Neural progenitor cell (in vitro differentiated cells): Measurements from ENCODE around the gene RBM22. TPM values are rescaled to one million over a fixed set of nuclear protein-coding genes. Genes with fewer than 3 reads are reported as not detected.

Source experiments
- DNase-seq: peaks from one replicate; pipeline ENCODE4 v3.0.0-alpha.2; 2016; ENCODE audit warnings: low spot score
- H2AFZ ChIP-seq: fragments of 200-600 bp; sonication (generic); replicated peaks from 2 replicates; pipeline ENCODE4 v1.6.1; 2016; ENCODE audit warnings: antibody characterized with exemption
- H3F3A ChIP-seq: fragments of 200-600 bp; sonication (generic); 2 replicates; pipeline ENCODE4 v1.6.1; 2016; ENCODE audit warnings: antibody characterized with exemption, low read depth
- H3K27ac ChIP-seq: fragments of 200-600 bp; sonication (generic); 2 replicates; pipeline ENCODE4 v1.5.1; 2016; ENCODE audit warnings: mild to moderate bottlenecking
- H3K27me3 ChIP-seq: fragments of 200-600 bp; sonication (generic); 2 replicates; pipeline ENCODE4 v1.6.1; 2016; ENCODE audit warnings: mild to moderate bottlenecking, moderate library complexity
- H3K36me3 ChIP-seq: fragments of 200-600 bp; sonication (generic); 2 replicates; pipeline ENCODE4 v1.5.1; 2016
- H3K4me1 ChIP-seq: fragments of 200-600 bp; sonication (generic); 2 replicates; pipeline ENCODE4 v1.6.1; 2016; ENCODE audit warnings: mixed run types
- H3K4me2 ChIP-seq: fragments of 200-600 bp; sonication (generic); 2 replicates; pipeline ENCODE4 v1.6.1; 2016
- H3K4me3 ChIP-seq: fragments of 200-600 bp; sonication (generic); 2 replicates; pipeline ENCODE4 v1.5.1; 2016
- H3K79me2 ChIP-seq: fragments of 200-600 bp; sonication (generic); 2 replicates; pipeline ENCODE4 v1.6.1; 2016; ENCODE audit warnings: low read depth
- H3K9ac ChIP-seq: fragments of 200-600 bp; sonication (generic); 2 replicates; pipeline ENCODE4 v1.6.1; 2016
- H3K9me3 ChIP-seq: fragments of 200-600 bp; sonication (generic); 2 replicates; pipeline ENCODE4 v1.5.1; 2016; ENCODE audit warnings: low read depth
- H4K20me1 ChIP-seq: fragments of 200-600 bp; sonication (generic); 2 replicates; pipeline ENCODE4 v1.6.1; 2016; ENCODE audit warnings: low read depth
- H3K27ac Mint-ChIP-seq: 3 replicates; pipeline ENCODE4 v1.8.0; 2021; ENCODE audit warnings: mixed read lengths
- H3K27me3 Mint-ChIP-seq: 2 replicates; pipeline ENCODE4 v1.8.0; 2022; ENCODE audit warnings: low read depth, mild to moderate bottlenecking, inconsistent platforms, moderate library complexity, mixed read lengths; ENCODE audit not compliant: insufficient read depth
- H3K36me3 Mint-ChIP-seq: 3 replicates; pipeline ENCODE4 v1.8.0; 2021; ENCODE audit warnings: mixed read lengths
- H3K4me1 Mint-ChIP-seq: 3 replicates; pipeline ENCODE4 v1.8.0; 2021; ENCODE audit warnings: mixed read lengths
- H3K4me3 Mint-ChIP-seq: 3 replicates; pipeline ENCODE4 v1.8.0; 2021; ENCODE audit warnings: mild to moderate bottlenecking, moderate library complexity, mixed read lengths
- H3K9me3 Mint-ChIP-seq: 3 replicates; pipeline ENCODE4 v1.8.0; 2020; ENCODE audit warnings: mixed read lengths
- EZH2 ChIP-seq: fragments of 200-600 bp; sonication (generic); IDR thresholded peaks from 2 replicates; pipeline ENCODE4 v1.6.1; 2017; ENCODE audit warnings: antibody characterized with exemption, mild to moderate bottlenecking, moderate library complexity
- EZH2phosphoT487 ChIP-seq: fragments of 200-600 bp; sonication (generic); IDR thresholded peaks from 2 replicates; pipeline ENCODE4 v1.6.1; 2017; ENCODE audit warnings: antibody characterized with exemption
- total RNA-seq: library from RNA; depleted of rRNA; stranded (reverse); fragments of >200 nt; gene quantifications from 2 replicates; pipeline ENCODE4 v1.2.3, GENCODE V29; 2015; ENCODE audit warnings: low replicate concordance
- TF ChIP-seq, protein P1 (sequence below): fragments of 200-600 bp; sonication (generic); IDR thresholded peaks from 2 replicates; pipeline ENCODE4 v1.5.1; 2017; ENCODE audit warnings: antibody characterized with exemption, mild to moderate bottlenecking

Gene RBM22
- total RNA-seq, 1 donor from 2014 or later = 52.4 TPM

DNA sequence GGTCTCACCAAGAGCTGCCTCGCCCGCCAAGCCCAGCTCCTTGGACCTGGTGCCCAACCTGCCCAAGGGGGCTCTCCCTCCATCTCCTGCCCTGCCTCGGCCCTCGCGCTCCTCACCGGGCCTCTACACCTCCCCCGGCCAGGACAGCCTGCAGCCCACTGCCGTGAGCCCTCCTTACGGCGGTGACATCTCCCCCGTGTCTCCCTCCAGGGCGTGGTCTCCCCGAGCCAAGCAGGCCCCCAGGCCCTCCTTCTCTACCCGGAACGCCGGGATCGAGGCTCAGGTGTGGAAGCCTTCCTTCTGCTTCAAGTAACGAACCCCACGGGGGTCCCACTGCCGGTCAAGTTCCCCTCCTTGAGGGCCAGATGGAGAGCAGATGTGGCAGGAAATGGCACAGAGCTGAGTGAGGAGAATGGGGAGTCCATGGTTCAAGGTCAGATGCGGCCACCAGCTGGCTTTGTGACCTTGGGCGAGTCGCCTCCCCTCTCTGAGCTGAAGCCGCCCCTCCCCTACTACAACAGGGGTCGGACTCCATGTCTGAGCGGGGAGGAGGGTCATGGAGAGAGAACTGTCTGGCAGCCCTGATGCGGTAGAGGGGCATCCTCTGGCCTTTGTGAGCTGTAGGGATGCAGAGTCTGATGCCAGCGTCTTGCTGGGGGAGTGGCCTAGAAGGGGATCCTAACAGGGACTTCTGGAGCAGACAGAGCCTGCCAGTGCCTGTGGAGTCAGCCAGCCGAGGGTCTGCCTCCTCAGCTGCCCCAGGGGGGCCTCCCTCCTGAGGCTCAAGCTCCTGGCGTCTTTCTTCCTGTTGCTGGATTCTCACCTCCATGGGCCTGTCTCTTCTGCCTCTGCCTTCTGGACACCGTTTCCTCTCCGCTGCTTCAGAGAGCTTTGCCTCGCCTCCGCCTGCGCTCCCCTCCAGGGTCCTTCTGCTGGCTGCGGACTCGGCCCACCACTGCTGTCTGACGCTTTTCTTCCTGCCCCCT, 50.5 kb downstream of the RBM22 start:
- peak overlapping the region; percentile 43 for H3K4me3 Mint-ChIP-seq
- no peak for TF ChIP-seq EZH2
- TF ChIP-seq, protein P1, sequence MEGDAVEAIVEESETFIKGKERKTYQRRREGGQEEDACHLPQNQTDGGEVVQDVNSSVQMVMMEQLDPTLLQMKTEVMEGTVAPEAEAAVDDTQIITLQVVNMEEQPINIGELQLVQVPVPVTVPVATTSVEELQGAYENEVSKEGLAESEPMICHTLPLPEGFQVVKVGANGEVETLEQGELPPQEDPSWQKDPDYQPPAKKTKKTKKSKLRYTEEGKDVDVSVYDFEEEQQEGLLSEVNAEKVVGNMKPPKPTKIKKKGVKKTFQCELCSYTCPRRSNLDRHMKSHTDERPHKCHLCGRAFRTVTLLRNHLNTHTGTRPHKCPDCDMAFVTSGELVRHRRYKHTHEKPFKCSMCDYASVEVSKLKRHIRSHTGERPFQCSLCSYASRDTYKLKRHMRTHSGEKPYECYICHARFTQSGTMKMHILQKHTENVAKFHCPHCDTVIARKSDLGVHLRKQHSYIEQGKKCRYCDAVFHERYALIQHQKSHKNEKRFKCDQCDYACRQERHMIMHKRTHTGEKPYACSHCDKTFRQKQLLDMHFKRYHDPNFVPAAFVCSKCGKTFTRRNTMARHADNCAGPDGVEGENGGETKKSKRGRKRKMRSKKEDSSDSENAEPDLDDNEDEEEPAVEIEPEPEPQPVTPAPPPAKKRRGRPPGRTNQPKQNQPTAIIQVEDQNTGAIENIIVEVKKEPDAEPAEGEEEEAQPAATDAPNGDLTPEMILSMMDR = no peak
- no peak for TF ChIP-seq EZH2phosphoT487
- peaks cover 7% of the 10 kb centered on the region for H3K27me3 Mint-ChIP-seq
- Histone ChIP-seq H3K27ac (no peak overlapping the region), H3K36me3 (no peaks in the 10 kb centered on the region), H3F3A (peaks cover 20% of the 10 kb centered on the region), H2AFZ (no peak overlapping the region), H3K9me3 (no peaks in the 10 kb centered on the region), H4K20me1 (no peaks in the 10 kb centered on the region), H3K27me3 (no peaks in the 10 kb centered on the region), H3K79me2 (no peaks in the 10 kb centered on the region), H3K4me3 (no peak overlapping the region), H3K9ac (no peak overlapping the region), H3K4me1 (peaks cover 35% of the 10 kb centered on the region), H3K4me2 (no peak overlapping the region)
- H3K36me3 Mint-ChIP-seq = no peaks in the 10 kb centered on the region
- DNase-seq = no peak
- H3K27ac Mint-ChIP-seq = peak overlapping the region; percentile 91
- peaks cover 46% of the 10 kb centered on the region for H3K4me1 Mint-ChIP-seq
- no peaks in the 10 kb centered on the region for H3K9me3 Mint-ChIP-seq

DNA sequence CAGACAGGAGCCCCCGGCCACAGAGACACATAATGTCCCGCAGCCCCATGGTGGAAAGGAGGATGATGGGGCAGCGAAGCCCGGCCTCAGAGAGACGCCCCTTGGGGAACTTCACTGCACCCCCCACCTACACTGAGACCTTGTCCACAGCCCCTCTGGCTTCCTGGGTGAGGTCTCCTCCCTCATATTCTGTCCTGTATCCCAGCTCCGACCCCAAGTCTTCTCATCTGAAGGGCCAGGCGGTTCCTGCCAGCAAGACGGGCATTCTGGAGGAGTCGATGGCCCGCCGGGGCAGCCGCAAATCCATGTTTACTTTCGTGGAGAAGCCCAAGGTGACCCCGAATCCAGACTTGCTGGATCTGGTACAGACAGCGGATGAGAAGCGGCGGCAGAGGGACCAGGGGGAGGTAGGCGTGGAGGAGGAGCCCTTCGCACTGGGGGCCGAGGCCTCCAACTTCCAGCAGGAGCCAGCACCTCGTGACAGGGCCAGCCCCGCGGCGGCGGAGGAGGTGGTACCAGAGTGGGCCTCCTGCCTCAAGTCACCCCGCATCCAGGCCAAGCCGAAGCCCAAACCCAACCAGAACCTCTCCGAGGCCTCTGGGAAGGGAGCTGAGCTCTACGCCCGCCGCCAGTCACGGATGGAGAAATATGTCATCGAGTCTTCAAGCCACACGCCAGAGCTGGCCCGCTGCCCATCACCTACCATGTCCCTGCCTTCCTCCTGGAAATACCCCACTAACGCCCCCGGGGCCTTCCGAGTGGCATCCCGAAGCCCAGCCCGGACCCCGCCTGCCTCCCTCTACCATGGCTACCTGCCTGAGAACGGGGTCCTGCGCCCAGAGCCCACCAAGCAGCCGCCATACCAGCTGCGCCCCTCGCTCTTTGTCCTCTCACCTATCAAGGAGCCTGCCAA, 51.5 kb downstream of the RBM22 start:
- Mint-ChIP-seq H3K4me1 (peaks cover 55% of the 10 kb centered on the region), H3K27ac (no peak overlapping the region), H3K36me3 (no peaks in the 10 kb centered on the region), H3K4me3 (peak overlapping the region; percentile 21), H3K9me3 (no peaks in the 10 kb centered on the region), H3K27me3 (peaks cover 7% of the 10 kb centered on the region)
- no peak overlapping the region for H3K9ac ChIP-seq
- no peak for DNase-seq
- no peak overlapping the region for H3K27ac ChIP-seq
- no peaks in the 10 kb centered on the region for H3K36me3 ChIP-seq
- TF ChIP-seq, protein P1 = no peak
- TF ChIP-seq EZH2 = no peak
- no peak overlapping the region for H2AFZ ChIP-seq
- H3K9me3 ChIP-seq = no peaks in the 10 kb centered on the region
- H3K4me1 ChIP-seq = peaks cover 44% of the 10 kb centered on the region
- peaks cover 29% of the 10 kb centered on the region for H3F3A ChIP-seq
- H3K79me2 ChIP-seq = no peaks in the 10 kb centered on the region
- H4K20me1 ChIP-seq = no peaks in the 10 kb centered on the region
- no peaks in the 10 kb centered on the region for H3K27me3 ChIP-seq
- H3K4me2 ChIP-seq = no peak overlapping the region
- H3K4me3 ChIP-seq = no peak overlapping the region

DNA sequence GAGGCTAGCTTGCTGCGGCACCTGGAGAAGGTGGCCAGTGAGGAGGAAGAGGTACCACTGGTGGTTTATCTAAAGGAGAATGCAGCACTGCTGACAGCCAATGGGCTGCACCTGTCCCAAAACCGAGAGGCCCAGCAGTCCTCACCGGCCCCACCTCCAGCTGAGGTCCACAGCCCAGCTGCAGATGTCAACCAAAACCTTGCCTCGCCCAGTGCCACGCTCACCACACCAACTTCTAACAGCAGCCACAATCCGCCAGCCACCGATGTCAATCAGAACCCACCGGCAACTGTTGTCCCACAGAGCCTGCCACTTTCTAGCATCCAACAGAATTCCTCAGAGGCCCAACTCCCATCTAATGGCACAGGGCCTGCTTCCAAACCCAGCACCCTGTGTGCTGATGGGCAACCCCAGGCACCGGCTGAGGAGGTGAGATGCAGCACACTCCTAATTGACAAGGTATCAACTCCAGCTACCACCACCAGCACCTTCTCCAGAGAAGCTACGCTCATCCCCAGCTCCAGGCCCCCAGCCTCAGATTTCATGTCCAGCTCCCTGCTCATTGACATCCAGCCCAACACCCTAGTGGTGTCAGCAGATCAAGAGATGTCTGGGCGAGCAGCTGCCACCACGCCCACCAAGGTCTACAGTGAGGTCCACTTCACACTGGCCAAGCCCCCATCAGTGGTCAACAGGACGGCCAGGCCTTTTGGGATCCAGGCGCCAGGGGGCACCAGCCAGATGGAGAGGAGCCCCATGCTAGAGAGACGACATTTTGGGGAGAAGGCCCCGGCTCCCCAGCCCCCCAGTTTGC, 52.4 kb downstream of the RBM22 start:
- no peaks in the 10 kb centered on the region for H4K20me1 ChIP-seq
- peaks cover 56% of the 10 kb centered on the region for H3K4me1 Mint-ChIP-seq
- H3K36me3 ChIP-seq = no peaks in the 10 kb centered on the region
- peaks cover 11% of the 10 kb centered on the region for H3K27me3 Mint-ChIP-seq
- H3K4me1 ChIP-seq = peaks cover 51% of the 10 kb centered on the region
- no peaks in the 10 kb centered on the region for H3K79me2 ChIP-seq
- no peak overlapping the region for H2AFZ ChIP-seq
- H3K27ac ChIP-seq = no peak overlapping the region
- no peaks in the 10 kb centered on the region for H3K36me3 Mint-ChIP-seq
- H3K4me2 ChIP-seq = peak overlapping the region; percentile 2
- peak overlapping the region; percentile 66 for H3K27ac Mint-ChIP-seq
- no peaks in the 10 kb centered on the region for H3K9me3 Mint-ChIP-seq
- H3K27me3 ChIP-seq = no peaks in the 10 kb centered on the region
- no peak overlapping the region for H3K4me3 Mint-ChIP-seq
- DNase-seq = no peak
- no peak for TF ChIP-seq EZH2
- H3K9ac ChIP-seq = no peak overlapping the region
- H3F3A ChIP-seq = peaks cover 38% of the 10 kb centered on the region
- H3K9me3 ChIP-seq = no peaks in the 10 kb centered on the region
- no peak overlapping the region for H3K4me3 ChIP-seq
